HUDEP-2 (cell line): ENCODE measurements around the gene NUPR2.
"Not testable (repeated sequence)": the region's sequence is repeated elsewhere in the genome, so short reads cannot be mapped to it uniquely, and the experiment has no call there.

ENCODE experiments used
- DNase-seq, 76 experiments: peaks; one replicate each; lab custom pipeline; 2025; ENCODE audit not compliant: unreplicated experiment in 76 of 76; lab: John Stamatoyannopoulos, UW

NUPR2 gene

DNA sequence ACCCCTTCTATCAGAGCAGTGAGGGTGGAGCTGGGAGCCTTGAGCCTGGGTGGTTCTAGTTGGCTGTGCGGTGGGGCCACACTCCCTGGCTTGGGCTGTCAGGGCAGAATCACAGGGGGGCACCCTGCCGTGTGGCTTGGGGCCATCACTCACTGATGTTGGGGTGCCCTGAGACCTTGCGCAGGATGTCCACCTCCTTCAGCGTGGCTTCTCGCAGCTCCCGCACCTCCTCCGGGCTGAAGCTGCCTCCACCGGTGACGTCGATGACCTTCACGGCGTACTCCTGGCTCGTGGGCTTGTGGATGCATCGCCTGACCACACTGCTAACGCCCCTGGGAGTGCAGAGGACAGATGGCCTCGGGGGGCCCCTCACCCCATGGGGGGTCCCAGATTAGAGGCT is 28.8 kb downstream of the NUPR2 start:
- no peak for DNase-seq

DNA sequence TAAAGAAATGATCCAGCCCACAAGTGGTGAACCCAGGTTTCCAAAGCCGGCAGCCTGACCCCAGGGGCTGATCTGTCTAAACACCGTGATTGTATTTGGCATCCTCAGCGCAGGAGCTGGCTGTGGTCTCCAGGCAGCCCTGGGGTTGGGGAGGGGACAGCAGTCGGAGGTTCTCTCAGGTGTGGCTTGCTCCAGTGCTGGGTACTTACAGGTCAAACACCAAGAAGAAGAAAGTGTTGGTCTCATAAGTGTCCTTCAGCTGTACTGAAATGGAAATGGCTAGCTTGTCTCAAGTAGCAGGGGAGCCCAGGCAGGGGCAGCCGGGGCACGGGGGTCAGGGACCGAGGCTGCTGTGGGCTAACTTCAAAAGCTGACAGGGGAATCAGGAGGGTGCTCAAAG is 29.5 kb downstream of the NUPR2 start:
- no peak for DNase-seq

GRCh38 chr7:56083150-56083785 is 32.9 kb downstream of the NUPR2 start:
- DNase-seq, result no peak

GRCh38 chr7:56081626-56082340 is 34.4 kb downstream of the NUPR2 start:
- no peak for DNase-seq

DNA sequence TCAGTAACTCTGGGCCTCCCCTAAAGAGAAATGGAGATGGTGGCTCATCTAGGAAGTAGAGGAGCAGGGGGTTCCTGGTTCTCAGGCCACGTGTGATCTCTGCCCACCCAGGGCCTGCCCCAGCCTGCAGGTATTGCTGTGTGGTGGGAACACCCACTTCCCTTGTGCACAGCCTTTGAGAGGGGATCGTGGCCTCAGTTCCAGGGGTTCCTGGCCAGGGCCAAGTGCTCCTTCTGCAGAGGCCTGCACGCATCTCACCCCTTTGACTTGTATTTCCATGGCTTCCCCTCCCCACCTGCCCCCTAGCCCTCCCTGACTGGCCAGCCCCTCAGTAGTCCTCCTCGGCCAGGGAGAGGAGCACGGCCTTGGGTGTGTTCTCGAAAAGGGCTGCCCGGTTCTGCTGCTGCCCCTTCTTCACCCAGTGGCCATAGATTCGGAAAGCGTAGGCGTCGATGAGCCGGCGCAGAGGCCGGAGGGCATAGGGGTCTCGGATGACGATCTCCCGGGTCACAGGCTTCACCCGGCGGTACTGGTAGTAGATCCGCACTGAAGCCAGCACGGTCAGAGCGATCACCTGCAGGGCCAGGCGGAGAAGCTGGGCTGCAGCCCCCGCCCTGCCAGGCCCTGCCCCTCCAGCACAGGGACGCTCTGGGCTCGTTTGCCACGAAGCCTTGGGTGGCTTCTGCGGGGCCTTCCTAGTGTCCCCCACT is 35.3 kb downstream of the NUPR2 start:
- DNase-seq, result not testable (repeated sequence)

- DNase-seq, result peak in 1 of 76 experiments; percentile 6
Observed at GRCh38 chr7:56079450-56080185, 36.6 kb downstream of the NUPR2 start.

DNA sequence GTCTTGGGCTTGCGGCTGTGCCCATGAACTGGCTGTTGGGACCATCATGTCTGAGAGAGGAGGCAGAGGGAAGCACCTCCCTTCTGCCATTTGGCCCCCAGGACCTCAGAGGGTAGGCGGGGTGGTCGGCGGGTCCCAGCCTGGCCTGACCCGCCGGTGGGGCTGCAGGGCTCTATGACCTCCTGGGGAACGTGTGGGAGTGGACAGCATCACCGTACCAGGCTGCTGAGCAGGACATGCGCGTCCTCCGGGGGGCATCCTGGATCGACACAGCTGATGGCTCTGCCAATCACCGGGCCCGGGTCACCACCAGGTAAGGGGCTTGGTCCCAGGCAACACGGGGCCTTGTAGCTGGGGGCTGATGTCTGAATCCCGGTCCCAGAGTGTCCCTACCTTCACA is 38.0 kb downstream of the NUPR2 start:
- DNase-seq, result no peak

GRCh38 chr7:56077681-56078080 is 38.5 kb downstream of the NUPR2 start:
- no peak for DNase-seq

- peak in 69 of 76 experiments; percentile 2 to 89 (median 57) for DNase-seq
Observed at GRCh38 chr7:56074371-56074791, 41.8 kb downstream of the NUPR2 start.

GRCh38 chr7:56066376-56066775 is 49.8 kb downstream of the NUPR2 start:
- DNase-seq, result not testable (repeated sequence)
